Lung (tissue), 12 donors: ENCODE results near the gene DYNLT4. TPM values are rescaled to one million over a fixed set of nuclear protein-coding genes. Genes with fewer than 3 reads are reported as not detected.
"Not testable (repeated sequence)": the region's sequence is repeated elsewhere in the genome, so short reads cannot be mapped to it uniquely, and the experiment has no call there.

ENCODE experiments used
- ATAC-seq: fragments of 200-7000 bp; cut with Tn5 transposase; one replicate; pipeline ENCODE4 v1.9.1; 2020; ENCODE audit warnings: moderate number of reproducible peaks; ENCODE audit not compliant: insufficient read depth, low FRiP score
- DNase-seq, 3 donors: peaks; one replicate each; pipeline ENCODE4 v3.0.0-alpha.2; 2013 to 2017
- H3K27ac ChIP-seq, 2 donors: one replicate each; pipeline ENCODE4 v1.5.1; 2013; ENCODE audit warnings: mild to moderate bottlenecking in 2 of 2, moderate library complexity in 2 of 2, control low read depth in 1 of 2, inconsistent platforms in 1 of 2, low read depth in 1 of 2, low read length in 1 of 2
- H3K27me3 ChIP-seq, 3 donors: one replicate each; pipeline ENCODE4 v1.5.1; 2013; ENCODE audit warnings: low read length in 2 of 3; ENCODE audit not compliant: control insufficient read depth in 3 of 3, insufficient read depth in 3 of 3
- H3K36me3 ChIP-seq, 4 donors: one replicate each; pipeline ENCODE4 v1.5.1; 2013; ENCODE audit warnings: low read length in 4 of 4, mild to moderate bottlenecking in 1 of 4, moderate library complexity in 1 of 4; ENCODE audit not compliant: control insufficient read depth in 4 of 4, insufficient read depth in 4 of 4
- H3K4me1 ChIP-seq, 5 donors: one replicate each; pipeline ENCODE4 v1.5.1; 2013; ENCODE audit warnings: low read length in 5 of 5, mild to moderate bottlenecking in 2 of 5, moderate library complexity in 1 of 5; ENCODE audit not compliant: control insufficient read depth in 5 of 5, insufficient read depth in 5 of 5
- H3K4me3 ChIP-seq: one replicate; pipeline ENCODE4 v1.5.1; 2013; ENCODE audit warnings: mild to moderate bottlenecking, control low read depth, moderate library complexity
- H3K9ac ChIP-seq, 2 donors: one replicate each; pipeline ENCODE4 v1.5.1; 2013; ENCODE audit warnings: low read length in 2 of 2, control low read depth in 1 of 2; ENCODE audit not compliant: insufficient read depth in 1 of 2
- H3K9me3 ChIP-seq, 4 donors: one replicate each; pipeline ENCODE4 v1.5.1; 2013; ENCODE audit warnings: low read length in 3 of 4, mild to moderate bottlenecking in 1 of 4, moderate library complexity in 1 of 4; ENCODE audit not compliant: control insufficient read depth in 4 of 4, insufficient read depth in 3 of 4
- CTCF ChIP-seq: IDR thresholded peaks from 2 replicates; pipeline ENCODE4 v1.5.1; 2012; ENCODE audit warnings: mild to moderate bottlenecking; ENCODE audit errors: control extremely low read depth, extremely low read depth
- WGBS, 2 donors: extraction: QIAGEN DNeasy Blood & Tissue Kit; methylation state at CpG; one replicate each; pipeline ENCODE4 v1.1.7; 2013; 5-methylcytosine and 5-hydroxymethylcytosine counted together
- polyA plus RNA-seq, 2 donors: library from polyadenylated mRNA; stranded (reverse); fragments of 200-250 nt; gene quantifications; one replicate each; pipeline ENCODE4 v1.2.1, GENCODE V29; 2013
- total RNA-seq, 2 donors: library from RNA; depleted of rRNA in 1 of 2; stranded (reverse); fragments of >200 nt in 1 of 2; gene quantifications; one replicate each; pipeline ENCODE4 v1.2.1, GENCODE V29; 2014 to 2021
- donor health status: control.
- donor health status: control.
- donor health status: Bipolar disorder and iron deficiency.
- donor health status: healthy.
- donor health status: DM: yes; HTN: yes; CAD: no.

The DYNLT4 gene
- total and polyA plus RNA-seq, 4 donors, result 1.7 to 13.0 (median 4.2) TPM

GRCh38 chr1:44826375-44827196 lies 19.4 kb upstream of the DYNLT4 start:
- Histone ChIP-seq H3K9me3 (no peaks in the 10 kb centered on the region), H3K9ac (no peak overlapping the region), H3K4me1 (peaks cover 0 to 7% (median 0%) of the 10 kb centered on the region in 5 donors), H3K4me3 (no peak overlapping the region), H3K27me3 (no peaks in the 10 kb centered on the region), H3K36me3 (peaks cover 0 to 16% (median 3%) of the 10 kb centered on the region in 4 donors), H3K27ac (peak overlapping the region in 1 of 2 donors; percentile 23)
- DNase-seq (no peak), ATAC-seq (peak; percentile 61)
- 20 to 47% methylated on average over 22 to 24 of the region's 24 CpGs for WGBS, 2 donors
- TF ChIP-seq CTCF, result no peak

GRCh38 chr1:44824392-44824791 lies 17.2 kb upstream of the DYNLT4 start:
- not testable (repeated sequence) for H3K27me3 ChIP-seq, H3K9ac ChIP-seq, H3K27ac ChIP-seq, H3K4me3 ChIP-seq, H3K9me3 ChIP-seq, ATAC-seq, DNase-seq
- Histone ChIP-seq H3K4me1 (peaks cover 0 to 14% (median under 1%) of the 10 kb centered on the region in 5 donors), H3K36me3 (peaks cover 0 to 16% (median 3%) of the 10 kb centered on the region in 4 donors)
- WGBS, 2 donors, result 94 to 96% methylated on average over 6 of the region's 6 CpGs

GRCh38 chr1:44822981-44823451 lies 15.9 kb upstream of the DYNLT4 start:
- Histone ChIP-seq H3K27ac (no peak overlapping the region), H3K36me3 (peaks cover 0 to 9% (median 1%) of the 10 kb centered on the region in 4 donors), H3K9me3 (no peaks in the 10 kb centered on the region), H3K4me1 (peaks cover 0 to 19% (median 3%) of the 10 kb centered on the region in 5 donors), H3K4me3 (no peak overlapping the region), H3K27me3 (no peaks in the 10 kb centered on the region), H3K9ac (no peak overlapping the region)
- no peak for TF ChIP-seq CTCF
- ATAC-seq (no peak), DNase-seq (no peak)
- WGBS, 2 donors, result 90 to 91% methylated on average over 15 of the region's 15 CpGs

GRCh38 chr1:44822131-44822701 lies 15.1 kb upstream of the DYNLT4 start:
- H3K4me3 ChIP-seq, result no peak overlapping the region
- H3K9ac ChIP-seq, result no peak overlapping the region
- H3K27ac ChIP-seq, result no peak overlapping the region
- no peaks in the 10 kb centered on the region for H3K27me3 ChIP-seq
- H3K4me1 ChIP-seq, result peaks cover 0 to 19% (median 3%) of the 10 kb centered on the region in 5 donors
- H3K36me3 ChIP-seq, result peaks cover 0 to 6% (median 0%) of the 10 kb centered on the region in 4 donors
- DNase-seq, result no peak
- WGBS, 2 donors, result 93% methylated on average over 6 of the region's 6 CpGs
- ATAC-seq, result no peak
- TF ChIP-seq CTCF, result no peak
- H3K9me3 ChIP-seq, result no peaks in the 10 kb centered on the region
